Mesothelial cell of epicardium (in vitro differentiated cells): Measurements from ENCODE around the gene KIAA0232. TPM values are rescaled to one million over a fixed set of nuclear protein-coding genes. Genes with fewer than 3 reads are reported as not detected.
"Not testable (repeated sequence)": the region's sequence is repeated elsewhere in the genome, so short reads cannot be mapped to it uniquely, and the experiment has no call there.

Experiments
- DNase-seq, 2 experiments: peaks; one replicate each; pipeline ENCODE4 v3.0.0; 2021; ENCODE audit warnings: low spot score in 2 of 2; ENCODE audit not compliant: unreplicated experiment in 2 of 2
- H3K27ac Mint-ChIP-seq: 2 replicates; pipeline ENCODE4 v1.8.0; 2021; ENCODE audit warnings: mixed read lengths
- H3K27me3 Mint-ChIP-seq: 2 replicates; pipeline ENCODE4 v1.8.0; 2021; ENCODE audit warnings: low read depth, mixed read lengths
- H3K36me3 Mint-ChIP-seq: 2 replicates; pipeline ENCODE4 v1.8.0; 2021; ENCODE audit warnings: mixed read lengths
- H3K4me1 Mint-ChIP-seq: 2 replicates; pipeline ENCODE4 v1.8.0; 2021; ENCODE audit warnings: mixed read lengths
- H3K4me3 Mint-ChIP-seq: 2 replicates; pipeline ENCODE4 v1.8.0; 2021; ENCODE audit warnings: mild to moderate bottlenecking, moderate library complexity, mixed read lengths
- H3K9me3 Mint-ChIP-seq: 2 replicates; pipeline ENCODE4 v1.8.0; 2021; ENCODE audit warnings: mixed read lengths
- total RNA-seq: library from RNA; stranded (reverse); gene quantifications from 3 replicates; pipeline ENCODE4 v1.2.1, GENCODE V29; 2021
- TF ChIP-seq, protein P1 (sequence below): fragments of 200-600 bp; sonication (generic); IDR thresholded peaks from one replicate; pipeline ENCODE4 v1.5.0; 2021; ENCODE audit warnings: antibody characterized with exemption; ENCODE audit not compliant: unreplicated experiment

Gene KIAA0232
- total RNA-seq, 1 donor from 2014 or later: 37.8 TPM

DNA sequence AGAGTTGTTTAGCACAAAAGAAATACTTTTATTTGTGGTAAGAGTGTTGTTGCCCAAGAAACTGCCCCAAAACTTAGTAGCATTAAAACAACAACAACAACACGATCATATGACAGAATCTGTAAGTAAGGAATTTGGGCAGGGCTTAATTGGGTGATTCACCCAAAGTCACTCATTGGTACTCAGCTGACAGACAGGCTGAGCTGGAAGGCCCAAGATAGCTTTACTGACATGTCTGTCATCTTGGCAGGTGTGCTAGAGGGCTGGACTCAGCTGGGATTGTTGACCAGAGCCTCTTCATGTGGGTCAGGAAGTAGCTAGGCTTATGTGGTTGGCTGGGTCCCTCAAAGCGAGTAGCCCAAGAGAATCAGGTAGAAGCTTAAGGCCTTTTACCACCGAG is 52.3 kb downstream of the KIAA0232 start:
- TF ChIP-seq, protein P1, sequence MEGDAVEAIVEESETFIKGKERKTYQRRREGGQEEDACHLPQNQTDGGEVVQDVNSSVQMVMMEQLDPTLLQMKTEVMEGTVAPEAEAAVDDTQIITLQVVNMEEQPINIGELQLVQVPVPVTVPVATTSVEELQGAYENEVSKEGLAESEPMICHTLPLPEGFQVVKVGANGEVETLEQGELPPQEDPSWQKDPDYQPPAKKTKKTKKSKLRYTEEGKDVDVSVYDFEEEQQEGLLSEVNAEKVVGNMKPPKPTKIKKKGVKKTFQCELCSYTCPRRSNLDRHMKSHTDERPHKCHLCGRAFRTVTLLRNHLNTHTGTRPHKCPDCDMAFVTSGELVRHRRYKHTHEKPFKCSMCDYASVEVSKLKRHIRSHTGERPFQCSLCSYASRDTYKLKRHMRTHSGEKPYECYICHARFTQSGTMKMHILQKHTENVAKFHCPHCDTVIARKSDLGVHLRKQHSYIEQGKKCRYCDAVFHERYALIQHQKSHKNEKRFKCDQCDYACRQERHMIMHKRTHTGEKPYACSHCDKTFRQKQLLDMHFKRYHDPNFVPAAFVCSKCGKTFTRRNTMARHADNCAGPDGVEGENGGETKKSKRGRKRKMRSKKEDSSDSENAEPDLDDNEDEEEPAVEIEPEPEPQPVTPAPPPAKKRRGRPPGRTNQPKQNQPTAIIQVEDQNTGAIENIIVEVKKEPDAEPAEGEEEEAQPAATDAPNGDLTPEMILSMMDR: no peak
- peaks cover 36% of the 10 kb centered on the region for H3K36me3 Mint-ChIP-seq
- H3K27me3 Mint-ChIP-seq: no peaks in the 10 kb centered on the region
- no peak for DNase-seq
- H3K9me3 Mint-ChIP-seq: peaks cover 7% of the 10 kb centered on the region
- no peak overlapping the region for H3K27ac Mint-ChIP-seq
- peaks cover 6% of the 10 kb centered on the region for H3K4me1 Mint-ChIP-seq
- no peak overlapping the region for H3K4me3 Mint-ChIP-seq

DNA sequence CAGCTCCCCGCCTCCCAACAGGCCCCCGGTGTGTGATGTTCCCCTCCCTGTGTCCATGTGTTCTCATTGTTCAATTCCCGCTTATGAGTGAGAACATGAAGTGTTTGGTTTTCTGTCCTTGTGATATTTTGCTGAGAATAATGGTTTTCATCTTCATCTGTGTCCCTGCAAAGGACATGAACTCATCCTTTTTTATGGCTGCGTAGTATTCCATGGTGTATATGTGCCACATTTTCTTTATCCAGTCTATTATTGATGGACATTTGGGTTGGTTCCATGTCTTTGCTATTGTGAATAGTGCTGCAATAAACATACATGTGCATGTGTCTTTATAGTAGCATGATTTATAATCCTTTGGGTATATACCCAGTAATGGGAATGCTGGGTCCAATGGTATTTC is 53.1 kb downstream of the KIAA0232 start:
- not testable (repeated sequence) for H3K27ac Mint-ChIP-seq, H3K27me3 Mint-ChIP-seq, DNase-seq, H3K4me3 Mint-ChIP-seq, H3K9me3 Mint-ChIP-seq
- Mint-ChIP-seq H3K36me3 (peaks cover 33% of the 10 kb centered on the region), H3K4me1 (peaks cover 14% of the 10 kb centered on the region)

DNA sequence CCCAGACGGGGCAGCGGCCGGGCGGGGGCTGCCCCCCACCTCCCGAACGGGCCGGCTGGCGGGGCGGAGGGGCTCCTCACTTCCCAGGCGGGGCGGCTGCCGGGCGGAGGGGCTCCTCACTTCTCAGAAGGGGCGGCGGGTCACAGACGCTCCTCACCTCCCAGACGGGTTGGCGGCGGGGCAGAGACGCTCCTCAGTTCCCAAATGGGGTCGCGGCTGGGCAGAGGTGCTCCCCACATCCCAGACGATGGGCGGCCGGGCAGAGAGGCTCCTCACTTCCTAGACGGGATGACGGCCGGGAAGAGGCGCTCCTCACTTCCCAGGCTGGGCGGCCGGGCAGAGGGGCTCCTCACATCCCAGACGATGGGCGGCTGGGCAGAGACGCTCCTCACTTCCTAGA is 54.6 kb downstream of the KIAA0232 start:
- H3K27me3 Mint-ChIP-seq, DNase-seq, H3K9me3 Mint-ChIP-seq, H3K4me3 Mint-ChIP-seq, H3K27ac Mint-ChIP-seq: not testable (repeated sequence)
- peaks cover 25% of the 10 kb centered on the region for H3K36me3 Mint-ChIP-seq
- H3K4me1 Mint-ChIP-seq: peaks cover 22% of the 10 kb centered on the region

- peaks cover 7% of the 10 kb centered on the region for H3K9me3 Mint-ChIP-seq
- H3K27ac Mint-ChIP-seq: peak overlapping the region; percentile 25
- TF ChIP-seq, protein P1: no peak
- peaks cover 33% of the 10 kb centered on the region for H3K36me3 Mint-ChIP-seq
- no peak overlapping the region for H3K4me3 Mint-ChIP-seq
- peaks cover 22% of the 10 kb centered on the region for H3K4me1 Mint-ChIP-seq
- DNase-seq: no peak
- H3K27me3 Mint-ChIP-seq: no peaks in the 10 kb centered on the region
These were observed 57.1 kb downstream of the KIAA0232 start for GRCh38 chr4:6839579-6839978.

- DNase-seq: no peak
- Mint-ChIP-seq H3K4me1 (peaks cover 22% of the 10 kb centered on the region), H3K4me3 (no peak overlapping the region), H3K27ac (peak overlapping the region; percentile 31), H3K36me3 (peaks cover 33% of the 10 kb centered on the region), H3K27me3 (no peaks in the 10 kb centered on the region), H3K9me3 (peaks cover 7% of the 10 kb centered on the region)
- TF ChIP-seq, protein P1: no peak
These were observed 57.8 kb downstream of the KIAA0232 start for GRCh38 chr4:6840062-6840976.

GRCh38 chr4:6845027-6845426 is 62.5 kb downstream of the KIAA0232 start:
- TF ChIP-seq, protein P1: no peak
- H3K9me3 Mint-ChIP-seq: no peaks in the 10 kb centered on the region
- no peaks in the 10 kb centered on the region for H3K27me3 Mint-ChIP-seq
- DNase-seq: no peak
- H3K4me1 Mint-ChIP-seq: peaks cover 14% of the 10 kb centered on the region
- peaks cover 23% of the 10 kb centered on the region for H3K36me3 Mint-ChIP-seq
- no peak overlapping the region for H3K27ac Mint-ChIP-seq
- H3K4me3 Mint-ChIP-seq: no peak overlapping the region
